ENCODE results near the gene C3orf52. TPM values are rescaled to one million over a fixed set of nuclear protein-coding genes. Genes with fewer than 3 reads are reported as not detected.

C3orf52 gene
- total and polyA plus RNA-seq, 9 donors = 0.24 to 5.5 (median 0.48) TPM

DNA sequence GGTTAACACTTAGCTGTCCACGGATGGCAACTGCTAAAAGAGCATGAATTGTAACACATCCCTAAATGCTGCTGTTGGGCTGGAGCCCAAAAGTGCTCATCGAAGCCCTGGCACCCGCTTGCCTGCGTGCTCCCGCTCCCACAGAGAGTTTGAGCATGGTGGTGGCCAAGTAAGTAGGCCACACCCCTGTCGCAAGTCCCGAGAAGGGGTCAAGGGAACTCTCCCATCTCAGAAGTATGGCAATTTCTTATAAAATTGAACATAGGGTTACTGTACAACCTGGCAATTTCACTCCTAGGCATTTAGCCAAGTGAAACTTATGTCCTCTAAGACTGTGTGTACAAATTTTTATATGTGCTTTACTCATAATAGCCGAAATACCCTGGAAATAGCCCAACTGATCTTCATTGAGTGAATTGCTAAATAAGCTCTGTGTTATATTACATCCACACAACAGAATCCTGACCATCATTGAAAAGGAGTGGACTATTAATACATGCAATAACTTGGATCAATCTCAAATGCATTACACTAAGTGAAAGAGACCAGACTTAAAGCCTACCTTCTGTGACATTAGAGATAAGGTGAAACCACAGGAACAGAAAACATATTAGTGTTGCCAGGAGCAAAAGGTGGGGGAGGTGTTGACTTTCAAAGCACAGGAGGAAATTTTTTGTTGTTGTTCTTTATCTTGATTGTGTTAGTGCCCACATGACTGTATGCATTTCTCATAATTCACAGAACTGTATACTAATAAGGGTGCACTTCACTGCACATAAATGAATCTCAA, 48.3 kb downstream of the C3orf52 start:
- Histone ChIP-seq H3K4me3 (no peak overlapping the region), H3K27ac (no peak overlapping the region), H3K27me3 (no peaks in the 10 kb centered on the region), H3K36me3 (no peaks in the 10 kb centered on the region), H3K4me1 (ENCODE audit: insufficient read depth) (no peaks in the 10 kb centered on the region), H3K9me3 (no peaks in the 10 kb centered on the region)
- WGBS, 3 donors = 48 to 64% (median 64%) methylated on average over 8 of the region's 8 CpGs
- intact Hi-C loops (cut with DNase I) = no loop called here
- no peak for TF ChIP-seq CTCF (IDR thresholded peaks at IDR 0.05)
- TF ChIP-seq EP300 (IDR thresholded peaks at IDR 0.05) = no peak
- no peak for TF ChIP-seq POLR2A (IDR thresholded peaks at IDR 0.05)
- DNase-seq = no peak

DNA sequence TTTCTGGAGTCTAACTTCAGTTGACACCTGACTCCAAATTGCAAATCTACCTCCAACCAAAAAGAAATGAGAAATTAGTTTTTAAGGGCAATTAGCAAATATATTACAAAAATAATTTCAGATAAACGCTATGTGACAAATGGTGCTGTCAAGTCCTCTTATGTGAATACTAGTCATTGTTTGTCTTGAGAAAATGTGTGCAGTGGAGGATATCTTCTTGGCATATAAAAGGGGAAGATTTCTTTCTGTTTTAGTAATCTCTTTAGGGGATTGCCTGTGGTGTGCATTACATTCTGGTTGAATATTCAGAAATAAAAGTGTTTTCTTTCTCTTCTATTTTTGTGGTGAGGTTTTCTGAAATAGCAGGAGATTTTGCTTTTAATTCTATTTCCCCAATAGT, 49.9 kb downstream of the C3orf52 start:
- 53 to 81% (median 68%) methylated on average over 1 of the region's 1 CpG for WGBS, 3 donors
- no peak for DNase-seq
- intact Hi-C loops (cut with DNase I) = no loop called here
- no peak for TF ChIP-seq CTCF (IDR thresholded peaks at IDR 0.05)
- no peak for TF ChIP-seq EP300 (IDR thresholded peaks at IDR 0.05)
- no peak for TF ChIP-seq POLR2A (IDR thresholded peaks at IDR 0.05)
- H3K4me3 ChIP-seq = no peak overlapping the region
- H3K4me1 ChIP-seq (ENCODE audit: insufficient read depth) = no peaks in the 10 kb centered on the region
- H3K27ac ChIP-seq = no peak overlapping the region
- no peaks in the 10 kb centered on the region for H3K36me3 ChIP-seq
- no peaks in the 10 kb centered on the region for H3K9me3 ChIP-seq
- no peaks in the 10 kb centered on the region for H3K27me3 ChIP-seq

GRCh38 chr3:112136959-112137693, 50.9 kb downstream of the C3orf52 start:
- DNase-seq = no peak
- H3K9me3 ChIP-seq = no peaks in the 10 kb centered on the region
- no peak overlapping the region for H3K27ac ChIP-seq
- no peaks in the 10 kb centered on the region for H3K27me3 ChIP-seq
- H3K36me3 ChIP-seq = no peaks in the 10 kb centered on the region
- no peak for TF ChIP-seq POLR2A (IDR thresholded peaks at IDR 0.05)
- no peak for TF ChIP-seq EP300 (IDR thresholded peaks at IDR 0.05)
- H3K4me3 ChIP-seq = no peak overlapping the region
- WGBS, 3 donors = 41 to 46% (median 41%) methylated on average over 5 of the region's 5 CpGs
- intact Hi-C loops (cut with DNase I) = no loop called here
- H3K4me1 ChIP-seq (ENCODE audit: insufficient read depth) = no peaks in the 10 kb centered on the region

- no peak overlapping the region for H3K4me3 ChIP-seq
Observed at GRCh38 chr3:112137781-112138180, 51.6 kb downstream of the C3orf52 start.

More at GRCh38 chr3:112137781-112138180, 51.6 kb downstream of the C3orf52 start:
- TF ChIP-seq EP300 (IDR thresholded peaks at IDR 0.05) = no peak
- no peak for TF ChIP-seq POLR2A (IDR thresholded peaks at IDR 0.05)
- no peak for TF ChIP-seq CTCF (IDR thresholded peaks at IDR 0.05)
- no peaks in the 10 kb centered on the region for H3K36me3 ChIP-seq
- H3K27ac ChIP-seq = no peak overlapping the region
- DNase-seq = no peak
- no peaks in the 10 kb centered on the region for H3K9me3 ChIP-seq
- intact Hi-C loops (cut with DNase I) = no loop called here
- H3K27me3 ChIP-seq = no peaks in the 10 kb centered on the region
- no peaks in the 10 kb centered on the region for H3K4me1 ChIP-seq (ENCODE audit: insufficient read depth)
- WGBS, 3 donors = 64 to 72% (median 64%) methylated on average over 4 of the region's 4 CpGs
